Right atrium auricular region (tissue), 2 donors: ENCODE results near the gene GXYLT1. TPM values are rescaled to one million over a fixed set of nuclear protein-coding genes. Genes with fewer than 3 reads are reported as not detected.
A peak's percentile ranks its signal among the peaks of the same experiment; 100 is the strongest.

Experiments
- DNase-seq: peaks from one replicate; pipeline ENCODE4 v3.0.0-alpha.2; 2019; ENCODE audit warnings: low spot score
- H3K27ac ChIP-seq, 2 donors: fragments of 200-600 bp; sonication (generic); 1 replicate in 1 of 2; 2 replicates in 1 of 2; pipeline ENCODE4 v1.5.1; 2016 to 2019
- H3K27me3 ChIP-seq, 2 donors: fragments of 200-600 bp; sonication (generic); one replicate each; pipeline versions ENCODE4 v1.5.1 to v1.6.0; 2017 to 2019
- H3K36me3 ChIP-seq: fragments of 200-600 bp; sonication (generic); one replicate; pipeline ENCODE4 v1.5.1; 2016
- H3K4me1 ChIP-seq, 2 donors: fragments of 200-600 bp; sonication (generic); one replicate each; pipeline versions ENCODE4 v1.5.1 to v1.6.0; 2017 to 2019
- H3K4me3 ChIP-seq, 2 donors: fragments of 200-600 bp; sonication (generic); 1 replicate in 1 of 2; 2 replicates in 1 of 2; pipeline ENCODE4 v1.5.1; 2017 to 2019; ENCODE audit warnings: mild to moderate bottlenecking in 1 of 2, moderate library complexity in 1 of 2
- H3K9me3 ChIP-seq, 2 donors: fragments of 200-600 bp; sonication (generic); one replicate each; pipeline ENCODE4 v1.5.1; 2019
- total RNA-seq, 2 donors: library from RNA; depleted of rRNA; stranded (reverse); fragments of >200 nt; gene quantifications; one replicate each; pipeline ENCODE4 v1.1.0, GENCODE V29; 2016
- TF ChIP-seq, protein P1 (sequence below), 2 donors: fragments of 200-600 bp; sonication (generic); IDR thresholded peaks; one replicate each; pipeline ENCODE4 v1.5.1; 2019; ENCODE audit warnings: antibody characterized with exemption in 2 of 2

Gene GXYLT1
- total RNA-seq, 2 donors from 2014 or later: 5.9 TPM

DNA sequence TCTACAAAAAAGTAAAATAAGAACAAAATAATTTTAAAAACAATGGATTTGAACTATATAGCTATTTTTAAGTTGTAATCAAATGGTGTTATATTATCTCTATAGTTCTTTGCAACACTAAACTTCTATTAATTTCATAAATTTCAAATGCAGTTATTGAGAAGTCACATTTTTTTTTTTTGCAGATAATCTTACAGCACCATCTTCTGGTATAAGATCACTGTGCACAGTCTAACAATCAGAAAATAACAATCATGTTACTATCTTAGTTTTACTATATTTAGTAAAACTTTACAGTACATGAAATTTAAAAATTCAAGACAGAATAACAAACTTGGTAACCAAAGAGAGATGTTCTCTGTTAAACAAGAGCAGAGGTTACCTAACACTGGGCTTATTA lies 40.6 kb downstream of the GXYLT1 start:
- Histone ChIP-seq H3K4me3 (no peak overlapping the region), H3K9me3 (no peaks in the 10 kb centered on the region), H3K27ac (no peak overlapping the region), H3K36me3 (no peaks in the 10 kb centered on the region), H3K4me1 (peaks cover 0 to 2% of the 10 kb centered on the region in 2 donors), H3K27me3 (no peaks in the 10 kb centered on the region)
- TF ChIP-seq, protein P1, sequence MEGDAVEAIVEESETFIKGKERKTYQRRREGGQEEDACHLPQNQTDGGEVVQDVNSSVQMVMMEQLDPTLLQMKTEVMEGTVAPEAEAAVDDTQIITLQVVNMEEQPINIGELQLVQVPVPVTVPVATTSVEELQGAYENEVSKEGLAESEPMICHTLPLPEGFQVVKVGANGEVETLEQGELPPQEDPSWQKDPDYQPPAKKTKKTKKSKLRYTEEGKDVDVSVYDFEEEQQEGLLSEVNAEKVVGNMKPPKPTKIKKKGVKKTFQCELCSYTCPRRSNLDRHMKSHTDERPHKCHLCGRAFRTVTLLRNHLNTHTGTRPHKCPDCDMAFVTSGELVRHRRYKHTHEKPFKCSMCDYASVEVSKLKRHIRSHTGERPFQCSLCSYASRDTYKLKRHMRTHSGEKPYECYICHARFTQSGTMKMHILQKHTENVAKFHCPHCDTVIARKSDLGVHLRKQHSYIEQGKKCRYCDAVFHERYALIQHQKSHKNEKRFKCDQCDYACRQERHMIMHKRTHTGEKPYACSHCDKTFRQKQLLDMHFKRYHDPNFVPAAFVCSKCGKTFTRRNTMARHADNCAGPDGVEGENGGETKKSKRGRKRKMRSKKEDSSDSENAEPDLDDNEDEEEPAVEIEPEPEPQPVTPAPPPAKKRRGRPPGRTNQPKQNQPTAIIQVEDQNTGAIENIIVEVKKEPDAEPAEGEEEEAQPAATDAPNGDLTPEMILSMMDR (IDR thresholded peaks at IDR 0.05): peak in 1 of 2 donors; percentile 13
- DNase-seq: no peak

DNA sequence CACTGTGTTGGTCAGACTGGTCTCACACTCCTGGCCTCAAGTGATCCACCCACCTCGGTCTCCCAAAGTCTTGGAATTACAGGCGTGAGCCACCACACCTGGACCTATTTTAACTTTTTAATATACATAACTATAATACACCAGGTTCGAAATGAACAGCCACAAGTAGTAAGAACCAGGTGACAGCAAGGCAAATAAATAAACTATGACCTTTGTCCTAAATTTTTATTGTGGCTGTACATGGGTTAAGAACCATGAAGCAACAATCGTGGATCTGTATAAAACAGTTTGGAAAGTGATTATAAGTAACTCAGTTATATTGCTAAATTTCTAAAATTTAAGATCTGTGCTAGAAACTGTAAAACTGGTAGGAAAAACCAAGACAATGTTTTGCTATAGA lies 41.5 kb downstream of the GXYLT1 start:
- Histone ChIP-seq H3K4me1 (peaks cover 0 to 2% of the 10 kb centered on the region in 2 donors), H3K4me3 (no peak overlapping the region), H3K9me3 (no peaks in the 10 kb centered on the region), H3K36me3 (no peaks in the 10 kb centered on the region), H3K27ac (no peak overlapping the region), H3K27me3 (no peaks in the 10 kb centered on the region)
- no peak for DNase-seq
- TF ChIP-seq, protein P1 (IDR thresholded peaks at IDR 0.05): no peak

DNA sequence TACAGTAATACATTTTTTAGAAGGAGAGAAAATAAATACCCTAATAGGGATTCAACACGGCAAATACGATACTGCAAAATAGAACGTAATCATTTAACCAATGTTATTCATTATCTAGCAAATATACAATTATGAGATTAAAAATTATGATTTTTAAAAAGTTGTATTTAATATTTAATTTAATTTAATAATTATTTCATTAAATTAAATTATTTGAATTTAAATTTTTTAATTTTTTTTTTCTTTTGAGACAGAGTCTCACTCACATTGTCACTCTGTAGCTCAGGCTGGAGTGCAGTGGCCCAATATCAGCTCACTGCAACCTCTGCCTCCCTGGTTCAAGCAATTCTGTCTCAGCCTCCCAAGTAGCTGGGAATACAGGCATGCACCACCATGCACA lies 42.0 kb downstream of the GXYLT1 start:
- H3K9me3 ChIP-seq: no peaks in the 10 kb centered on the region
- H3K4me1 ChIP-seq: peaks cover 0 to 2% of the 10 kb centered on the region in 2 donors
- no peaks in the 10 kb centered on the region for H3K36me3 ChIP-seq
- H3K4me3 ChIP-seq: no peak overlapping the region
- DNase-seq: no peak
- no peaks in the 10 kb centered on the region for H3K27me3 ChIP-seq
- TF ChIP-seq, protein P1 (IDR thresholded peaks at IDR 0.05): no peak
- H3K27ac ChIP-seq: no peak overlapping the region

DNA sequence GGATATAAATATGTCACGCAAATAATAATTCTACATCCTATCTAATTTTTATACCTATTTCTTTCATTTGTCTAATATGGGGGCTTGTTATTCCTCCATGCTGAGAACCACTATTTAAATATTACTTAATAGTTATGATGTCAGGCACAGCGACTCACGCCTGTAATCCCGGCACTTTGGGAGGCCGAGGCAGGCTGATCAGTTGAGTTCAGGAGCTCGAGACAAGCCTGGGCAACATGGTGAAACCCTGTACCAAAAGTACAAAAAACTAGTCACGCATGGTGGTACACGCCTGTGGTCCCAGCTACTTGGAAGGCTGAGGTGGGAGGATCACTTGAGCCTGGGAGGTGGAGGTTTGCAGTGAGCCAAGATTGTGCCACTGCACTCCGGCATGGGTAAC lies 45.2 kb downstream of the GXYLT1 start:
- Histone ChIP-seq H3K4me3 (no peak overlapping the region), H3K9me3 (no peaks in the 10 kb centered on the region), H3K27me3 (no peaks in the 10 kb centered on the region), H3K4me1 (peaks cover 0 to 2% of the 10 kb centered on the region in 2 donors), H3K36me3 (no peaks in the 10 kb centered on the region), H3K27ac (no peak overlapping the region)
- DNase-seq: no peak
- TF ChIP-seq, protein P1 (IDR thresholded peaks at IDR 0.05): no peak

DNA sequence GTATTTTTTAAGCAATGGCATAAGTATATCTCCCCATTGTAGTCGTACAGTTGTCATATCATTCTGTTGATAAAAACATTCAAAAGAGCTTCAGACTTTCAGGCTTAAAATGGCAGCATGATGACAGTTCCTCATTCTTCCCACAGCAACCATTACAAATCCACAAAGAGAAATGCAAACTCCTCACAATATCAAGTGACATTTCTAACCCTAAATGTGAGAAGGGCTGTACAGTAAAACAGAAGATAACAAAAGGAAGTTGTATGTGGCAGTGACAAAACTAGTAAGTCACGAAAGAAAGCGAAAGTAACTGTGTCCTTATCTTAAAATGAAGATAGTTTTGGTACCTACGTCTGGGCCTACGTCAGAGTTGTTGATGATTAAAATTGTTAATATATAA lies 46.7 kb downstream of the GXYLT1 start:
- no peak for DNase-seq
- no peaks in the 10 kb centered on the region for H3K27me3 ChIP-seq
- H3K4me3 ChIP-seq: peak overlapping the region; percentile 10 to 19
- TF ChIP-seq, protein P1 (IDR thresholded peaks at IDR 0.05): no peak
- no peaks in the 10 kb centered on the region for H3K9me3 ChIP-seq
- H3K4me1 ChIP-seq: no peaks in the 10 kb centered on the region
- H3K36me3 ChIP-seq: no peaks in the 10 kb centered on the region
- H3K27ac ChIP-seq: no peak overlapping the region

DNA sequence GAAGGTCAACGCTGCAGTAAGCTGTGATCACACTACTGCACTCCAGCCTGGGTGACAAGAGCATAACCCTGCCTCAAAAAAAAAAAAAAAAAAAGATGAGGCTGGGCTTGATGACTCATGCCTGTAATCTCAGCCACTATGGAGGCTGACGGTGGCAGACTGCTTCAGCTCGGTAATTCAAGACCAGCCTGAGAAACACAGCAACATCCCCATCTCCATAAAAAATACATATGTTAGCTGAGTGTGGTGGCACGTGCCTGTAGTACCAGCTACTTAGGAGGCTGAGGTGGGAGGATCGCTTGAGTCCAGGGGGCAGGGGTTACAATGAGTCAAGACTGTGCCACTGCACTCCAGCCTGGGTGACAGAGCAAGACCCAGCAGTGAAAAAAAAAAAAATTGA lies 50.4 kb downstream of the GXYLT1 start:
- Histone ChIP-seq H3K4me1 (no peaks in the 10 kb centered on the region), H3K27me3 (no peaks in the 10 kb centered on the region), H3K36me3 (no peaks in the 10 kb centered on the region), H3K27ac (no peak overlapping the region), H3K4me3 (no peak overlapping the region), H3K9me3 (no peaks in the 10 kb centered on the region)
- no peak for DNase-seq
- TF ChIP-seq, protein P1 (IDR thresholded peaks at IDR 0.05): no peak
